Calu3 (cell line): Measurements from ENCODE around the gene DOK7. TPM values are rescaled to one million over a fixed set of nuclear protein-coding genes. Genes with fewer than 3 reads are reported as not detected.

ENCODE experiments used
- BruUV-seq: library from RNA; stranded (reverse); fragments of 400-500 nt; replicated peaks from 2 replicates; lab custom pipeline; 2021; lab: Mats Ljungman, UMichigan
- CTCF ChIA-PET: fragments of 300-600 bp; sonication (Branson Sonifier 250); formaldehyde crosslinking; loops from one replicate; lab custom pipeline; 2022; ENCODE audit warnings: antibody characterized with exemption; lab: Charles Lee
- DNase-seq: peaks from one replicate; pipeline ENCODE4 v3.0.0; 2022
- H3K27ac Mint-ChIP-seq: one replicate; pipeline ENCODE4 v1.8.0; 2022; ENCODE audit warnings: mixed read lengths; ENCODE audit not compliant: unreplicated experiment
- H3K27me3 Mint-ChIP-seq: one replicate; pipeline ENCODE4 v1.8.0; 2022; ENCODE audit warnings: mixed read lengths; ENCODE audit not compliant: unreplicated experiment
- H3K36me3 Mint-ChIP-seq: one replicate; pipeline ENCODE4 v1.8.0; 2022; ENCODE audit warnings: mild to moderate bottlenecking, moderate library complexity, mixed read lengths; ENCODE audit not compliant: insufficient read depth, unreplicated experiment
- H3K4me1 Mint-ChIP-seq: one replicate; pipeline ENCODE4 v1.8.0; 2022; ENCODE audit warnings: mild to moderate bottlenecking, low read depth, mixed read lengths; ENCODE audit not compliant: unreplicated experiment
- H3K4me3 Mint-ChIP-seq: one replicate; pipeline ENCODE4 v1.8.0; 2022; ENCODE audit warnings: mild to moderate bottlenecking, low read depth, moderate library complexity, mixed read lengths; ENCODE audit not compliant: unreplicated experiment
- H3K9me3 Mint-ChIP-seq: one replicate; pipeline ENCODE4 v1.8.0; 2022; ENCODE audit warnings: low read depth, mixed read lengths; ENCODE audit not compliant: unreplicated experiment
- intact Hi-C: fragments of 100-400 bp; cut with micrococcal nuclease; formaldehyde crosslinking; loops from one replicate; pipeline ENCODE4 v1.10.0; 2022; ENCODE audit not compliant: unreplicated experiment
- total RNA-seq: library from RNA; stranded (reverse); gene quantifications from 2 replicates; pipeline ENCODE4 v1.2.3, GENCODE V29; 2022
- TF ChIP-seq, protein P1 (sequence below): fragments of 200-600 bp; IDR thresholded peaks from one replicate; pipeline ENCODE4 v1.8.0; 2022; ENCODE audit warnings: antibody characterized with exemption; ENCODE audit not compliant: unreplicated experiment

Gene DOK7
- total RNA-seq, 1 experiment from 2014 or later = 2.7 TPM

DNA sequence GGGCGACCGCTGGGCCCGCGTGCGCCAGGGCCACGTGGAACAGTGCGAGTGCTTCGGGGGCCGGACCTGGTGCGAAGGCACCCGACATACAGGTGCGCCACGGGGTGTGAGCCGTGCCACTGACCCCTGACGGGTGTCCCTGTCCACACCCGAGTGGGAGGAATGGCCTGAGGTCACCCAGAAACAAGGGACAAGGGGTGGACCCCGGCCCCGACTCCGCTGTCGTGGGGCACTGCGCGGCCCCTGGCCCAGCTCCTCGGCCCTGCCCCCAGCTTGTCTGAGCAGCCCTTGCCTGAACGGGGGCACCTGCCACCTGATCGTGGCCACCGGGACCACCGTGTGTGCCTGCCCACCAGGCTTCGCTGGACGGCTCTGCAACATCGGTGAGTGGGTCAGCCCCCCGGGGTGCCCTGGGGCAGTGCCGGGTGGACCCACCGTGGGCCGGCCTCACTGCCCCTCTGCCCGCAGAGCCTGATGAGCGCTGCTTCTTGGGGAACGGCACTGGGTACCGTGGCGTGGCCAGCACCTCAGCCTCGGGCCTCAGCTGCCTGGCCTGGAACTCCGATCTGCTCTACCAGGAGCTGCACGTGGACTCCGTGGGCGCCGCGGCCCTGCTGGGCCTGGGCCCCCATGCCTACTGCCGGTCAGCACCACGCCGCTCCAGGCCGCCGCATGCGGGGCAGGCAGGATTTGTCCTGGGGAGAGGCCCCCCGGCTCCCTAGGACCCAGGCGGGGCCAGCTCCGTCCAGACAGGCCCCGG lies 18.6 kb upstream of the DOK7 start:
- CTCF ChIA-PET = no interaction called here
- H3K4me1 Mint-ChIP-seq = no peaks in the 10 kb centered on the region
- TF ChIP-seq, protein P1, sequence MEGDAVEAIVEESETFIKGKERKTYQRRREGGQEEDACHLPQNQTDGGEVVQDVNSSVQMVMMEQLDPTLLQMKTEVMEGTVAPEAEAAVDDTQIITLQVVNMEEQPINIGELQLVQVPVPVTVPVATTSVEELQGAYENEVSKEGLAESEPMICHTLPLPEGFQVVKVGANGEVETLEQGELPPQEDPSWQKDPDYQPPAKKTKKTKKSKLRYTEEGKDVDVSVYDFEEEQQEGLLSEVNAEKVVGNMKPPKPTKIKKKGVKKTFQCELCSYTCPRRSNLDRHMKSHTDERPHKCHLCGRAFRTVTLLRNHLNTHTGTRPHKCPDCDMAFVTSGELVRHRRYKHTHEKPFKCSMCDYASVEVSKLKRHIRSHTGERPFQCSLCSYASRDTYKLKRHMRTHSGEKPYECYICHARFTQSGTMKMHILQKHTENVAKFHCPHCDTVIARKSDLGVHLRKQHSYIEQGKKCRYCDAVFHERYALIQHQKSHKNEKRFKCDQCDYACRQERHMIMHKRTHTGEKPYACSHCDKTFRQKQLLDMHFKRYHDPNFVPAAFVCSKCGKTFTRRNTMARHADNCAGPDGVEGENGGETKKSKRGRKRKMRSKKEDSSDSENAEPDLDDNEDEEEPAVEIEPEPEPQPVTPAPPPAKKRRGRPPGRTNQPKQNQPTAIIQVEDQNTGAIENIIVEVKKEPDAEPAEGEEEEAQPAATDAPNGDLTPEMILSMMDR = no peak
- no peaks in the 10 kb centered on the region for H3K9me3 Mint-ChIP-seq
- H3K36me3 Mint-ChIP-seq = no peaks in the 10 kb centered on the region
- intact Hi-C loops = no loop called here
- no peak for DNase-seq
- no peak overlapping the region for H3K4me3 Mint-ChIP-seq
- H3K27me3 Mint-ChIP-seq = no peaks in the 10 kb centered on the region
- BruUV-seq = no TSS peak
- no peak overlapping the region for H3K27ac Mint-ChIP-seq

DNA sequence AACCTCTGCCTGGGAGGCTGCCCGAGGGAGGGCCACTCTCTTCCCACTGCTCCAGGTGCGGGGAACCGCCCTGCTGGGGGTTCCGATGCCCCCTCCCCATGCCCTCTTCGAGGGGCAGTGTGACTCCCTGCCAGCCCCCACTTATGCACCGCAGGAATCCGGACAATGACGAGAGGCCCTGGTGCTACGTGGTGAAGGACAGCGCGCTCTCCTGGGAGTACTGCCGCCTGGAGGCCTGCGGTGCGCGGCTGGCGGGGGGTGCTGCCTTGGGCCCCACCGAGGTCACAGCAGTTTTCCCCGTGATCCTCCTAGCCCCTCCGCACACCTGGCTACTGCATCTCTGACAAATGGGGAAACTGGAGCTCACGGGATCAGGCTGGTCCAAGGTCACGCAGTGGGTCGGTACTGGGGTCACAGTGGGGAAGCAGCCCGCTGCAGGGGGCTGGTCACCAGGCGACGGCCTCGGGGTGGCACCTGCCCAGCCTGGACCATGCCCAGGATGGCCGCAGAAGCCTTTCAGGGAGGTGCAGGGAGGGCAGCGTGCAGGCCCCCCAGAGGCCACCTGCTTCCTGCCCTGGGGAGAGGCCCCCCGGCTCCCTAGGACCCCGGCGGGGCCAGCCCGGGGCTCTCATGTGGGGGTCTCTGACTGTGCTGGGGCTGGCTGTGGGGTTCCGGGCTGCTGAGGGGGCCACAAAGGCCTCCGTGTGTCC lies 17.8 kb upstream of the DOK7 start:
- H3K36me3 Mint-ChIP-seq = no peaks in the 10 kb centered on the region
- intact Hi-C loops = no loop called here
- TF ChIP-seq, protein P1 = no peak
- H3K27ac Mint-ChIP-seq = no peak overlapping the region
- H3K4me1 Mint-ChIP-seq = no peaks in the 10 kb centered on the region
- CTCF ChIA-PET = no interaction called here
- BruUV-seq = no TSS peak
- no peaks in the 10 kb centered on the region for H3K27me3 Mint-ChIP-seq
- no peak overlapping the region for H3K4me3 Mint-ChIP-seq
- no peak for DNase-seq
- no peaks in the 10 kb centered on the region for H3K9me3 Mint-ChIP-seq

DNA sequence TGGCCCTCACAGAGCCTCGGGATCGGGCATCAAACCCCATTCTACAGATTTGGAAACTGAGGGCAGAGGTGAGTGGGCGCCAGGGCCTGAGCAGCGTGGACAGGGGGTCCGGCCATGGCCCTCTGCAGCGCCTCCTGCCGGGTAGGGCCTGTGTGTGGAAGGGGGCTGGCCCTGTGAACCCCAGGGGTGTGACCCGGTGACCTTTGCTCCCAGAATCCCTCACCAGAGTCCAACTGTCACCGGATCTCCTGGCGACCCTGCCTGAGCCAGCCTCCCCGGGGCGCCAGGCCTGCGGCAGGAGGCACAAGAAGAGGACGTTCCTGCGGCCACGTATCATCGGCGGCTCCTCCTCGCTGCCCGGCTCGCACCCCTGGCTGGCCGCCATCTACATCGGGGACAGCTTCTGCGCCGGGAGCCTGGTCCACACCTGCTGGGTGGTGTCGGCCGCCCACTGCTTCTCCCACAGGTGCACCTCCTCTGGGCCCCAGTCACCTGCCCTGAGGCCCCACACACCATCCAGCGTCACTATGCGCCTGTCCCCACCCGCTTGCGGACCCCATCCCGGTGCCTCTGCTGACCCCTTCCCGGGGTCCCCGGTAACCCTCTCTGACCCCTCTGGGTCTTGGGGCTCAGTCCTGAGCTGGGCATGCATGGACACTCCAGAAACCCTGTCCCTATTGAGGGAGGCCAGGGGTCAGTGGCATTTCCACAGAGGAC lies 17.1 kb upstream of the DOK7 start:
- Mint-ChIP-seq H3K4me3 (no peak overlapping the region), H3K4me1 (no peaks in the 10 kb centered on the region), H3K27me3 (no peaks in the 10 kb centered on the region), H3K36me3 (no peaks in the 10 kb centered on the region), H3K9me3 (no peaks in the 10 kb centered on the region), H3K27ac (no peak overlapping the region)
- intact Hi-C loops = no loop called here
- CTCF ChIA-PET = no interaction called here
- no TSS peak for BruUV-seq
- no peak for DNase-seq
- TF ChIP-seq, protein P1 = no peak

DNA sequence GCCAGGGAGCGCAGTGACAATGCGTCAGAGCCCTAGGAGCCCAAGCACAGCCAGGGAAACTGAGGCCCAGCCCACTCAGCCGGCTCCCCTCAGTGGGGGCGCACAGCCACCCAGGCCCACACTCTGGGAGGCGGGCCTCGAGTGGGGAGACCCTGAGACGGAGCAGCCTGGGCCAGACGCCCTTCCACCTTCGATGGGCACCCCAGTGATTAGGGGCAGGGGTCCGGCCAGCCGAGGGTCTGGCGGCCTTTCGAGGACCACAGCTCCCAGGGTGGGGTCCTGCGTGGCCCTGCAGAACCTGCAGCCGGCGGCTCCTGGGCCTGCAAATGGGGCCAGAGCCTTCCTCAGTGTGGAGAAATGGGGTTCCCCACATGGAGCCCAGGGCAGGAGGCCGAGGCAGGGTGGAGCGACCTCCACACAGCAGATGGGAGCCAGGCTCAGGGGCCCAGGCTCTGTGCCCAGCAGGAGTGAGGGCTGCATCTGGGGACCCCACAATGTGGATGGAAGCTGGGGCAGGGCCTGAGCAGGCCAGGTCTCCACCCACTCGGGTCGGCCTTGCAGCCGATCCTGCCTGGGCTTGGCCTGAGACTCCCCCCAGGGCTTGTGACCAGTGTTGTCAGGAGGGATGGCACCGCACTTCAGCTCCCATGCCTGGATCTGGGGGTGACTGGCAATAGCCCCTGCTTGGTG lies 16.3 kb upstream of the DOK7 start:
- Mint-ChIP-seq H3K4me3 (no peak overlapping the region), H3K9me3 (no peaks in the 10 kb centered on the region), H3K27ac (no peak overlapping the region), H3K4me1 (peaks cover 2% of the 10 kb centered on the region), H3K36me3 (no peaks in the 10 kb centered on the region), H3K27me3 (no peaks in the 10 kb centered on the region)
- CTCF ChIA-PET = no interaction called here
- intact Hi-C loops = no loop called here
- DNase-seq = no peak
- TF ChIP-seq, protein P1 = no peak
- BruUV-seq = no TSS peak
